NCI-H1417 treated with DMSO at 0.1 percent for 48 hours (cell line): ENCODE results near the gene ARMH4.
A peak's percentile ranks its signal among the peaks of the same experiment; 100 is the strongest.
"Not testable (repeated sequence)": the region's sequence is repeated elsewhere in the genome, so short reads cannot be mapped to it uniquely, and the experiment has no call there.

ENCODE experiments used
- DNase-seq: peaks from one replicate; lab custom pipeline; 2025; lab: John Stamatoyannopoulos, UW

Gene ARMH4

GRCh38 chr14:58143106-58143505 is 8.9 kb downstream of the ARMH4 start:
- no peak for DNase-seq

DNA sequence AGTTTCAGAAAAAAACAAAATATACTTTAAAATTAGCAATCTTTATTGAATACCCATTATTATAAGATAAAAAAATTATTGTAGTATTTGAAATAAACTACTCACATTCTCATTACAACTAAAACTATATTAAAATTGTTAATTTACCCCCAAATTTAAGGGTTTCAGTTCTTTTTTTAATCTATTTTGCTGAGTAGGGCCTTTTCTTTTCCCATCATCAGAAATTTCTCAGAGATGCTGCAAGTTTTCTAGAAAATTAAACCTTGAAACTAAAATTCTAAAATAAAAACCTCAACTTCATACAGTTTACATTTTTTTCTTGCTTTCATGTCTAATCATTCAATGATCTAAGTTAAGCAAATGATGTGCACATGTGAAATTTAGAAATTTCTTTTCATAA is 10.1 kb downstream of the ARMH4 start:
- no peak for DNase-seq

- no peak for DNase-seq
Measured at GRCh38 chr14:58138714-58139482, 13.1 kb downstream of the ARMH4 start.

- DNase-seq: no peak
Measured at GRCh38 chr14:58138031-58138713, 13.8 kb downstream of the ARMH4 start.

DNA sequence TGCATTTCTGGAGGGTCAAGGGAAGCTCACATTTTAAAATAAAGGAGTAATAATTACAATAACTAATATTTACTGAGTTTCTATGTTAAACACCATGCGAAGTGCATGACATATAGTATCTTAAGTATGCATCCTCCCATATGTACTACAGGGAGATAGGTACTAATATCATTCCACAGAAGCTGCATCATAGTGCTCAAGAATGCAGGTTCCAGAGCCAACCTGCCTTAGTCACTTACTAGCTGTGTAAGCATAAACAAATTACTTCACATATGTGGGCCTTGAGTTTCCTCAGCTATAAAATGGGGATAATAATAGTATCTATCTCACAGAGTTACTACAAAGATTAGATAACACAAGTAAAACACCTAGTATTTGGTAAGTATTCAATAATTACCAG is 18.3 kb downstream of the ARMH4 start:
- DNase-seq: no peak

GRCh38 chr14:58131386-58131785 is 20.6 kb downstream of the ARMH4 start:
- no peak for DNase-seq

DNA sequence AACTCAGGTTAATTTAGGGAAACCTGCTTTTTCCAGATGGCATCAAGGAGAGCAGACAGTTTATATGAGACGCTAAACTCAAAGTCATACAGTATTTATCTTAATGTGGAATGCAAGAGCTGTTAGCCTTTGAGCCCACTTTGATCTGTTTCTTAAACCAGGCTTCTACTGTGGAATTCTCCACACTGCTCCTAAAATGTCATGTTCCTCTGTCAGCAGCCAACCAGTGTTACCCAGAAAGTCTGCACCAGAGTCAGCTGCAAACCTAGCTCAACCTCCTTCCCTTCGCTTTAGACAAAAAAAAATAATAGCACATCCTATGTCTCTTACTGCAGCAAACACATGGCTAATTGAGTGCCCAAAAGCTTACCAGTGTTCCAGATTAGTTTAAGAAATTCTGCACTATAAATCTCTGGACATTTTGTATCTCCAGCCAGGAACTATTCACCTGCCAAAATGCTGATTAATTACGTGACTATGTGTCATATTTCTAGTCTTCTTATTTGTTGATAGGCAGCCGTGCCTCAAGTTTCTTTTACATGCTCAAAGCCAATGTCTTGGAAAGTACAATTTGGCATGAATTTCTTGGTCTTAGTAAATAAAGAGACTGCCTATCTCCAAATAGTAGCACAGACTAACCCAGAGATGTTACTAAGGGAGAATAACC is 21.8 kb downstream of the ARMH4 start:
- DNase-seq: no peak

- DNase-seq: no peak
Measured at GRCh38 chr14:58129208-58129607, 22.8 kb downstream of the ARMH4 start.

- DNase-seq: no peak
Measured at GRCh38 chr14:58128416-58128815, 23.6 kb downstream of the ARMH4 start.

- not testable (repeated sequence) for DNase-seq
Measured at GRCh38 chr14:58122546-58122945, 29.5 kb downstream of the ARMH4 start.

GRCh38 chr14:58121530-58122186 is 30.4 kb downstream of the ARMH4 start:
- DNase-seq: no peak

- no peak for DNase-seq
Measured at GRCh38 chr14:58119381-58119780, 32.6 kb downstream of the ARMH4 start.

DNA sequence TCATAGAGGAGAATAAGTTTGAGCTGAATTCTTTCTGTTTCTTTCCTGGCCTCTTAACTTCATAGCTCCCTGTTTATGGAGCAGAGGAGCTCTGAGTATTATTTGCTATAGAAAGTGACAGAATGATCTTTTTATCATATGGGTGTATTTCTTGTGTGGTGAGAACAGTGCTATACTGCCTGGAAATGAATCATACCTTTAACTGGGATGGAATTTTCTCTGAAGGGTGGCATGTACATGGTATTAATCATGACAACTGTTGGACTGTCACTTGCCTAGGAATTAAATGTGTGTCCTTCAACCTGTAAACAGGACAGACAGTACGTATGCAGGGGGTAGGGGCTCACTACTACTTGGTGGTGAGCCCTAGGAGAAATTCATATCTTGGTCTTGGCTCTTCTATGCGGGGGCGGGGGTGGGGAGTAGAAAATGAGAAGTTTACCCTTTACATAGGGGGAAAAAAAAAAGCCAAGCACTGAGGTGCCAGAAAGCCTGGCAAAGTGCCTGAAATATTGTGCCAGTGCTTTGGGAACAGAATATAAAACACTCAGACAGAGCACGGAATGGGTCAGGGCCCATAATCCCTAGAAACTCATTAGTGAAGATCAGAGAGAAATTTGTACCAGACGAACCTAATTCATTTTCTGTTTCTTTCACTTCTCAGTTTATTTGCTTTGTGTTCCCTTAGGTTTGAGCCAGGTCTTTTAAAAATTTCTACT is 33.8 kb downstream of the ARMH4 start:
- DNase-seq: no peak

DNA sequence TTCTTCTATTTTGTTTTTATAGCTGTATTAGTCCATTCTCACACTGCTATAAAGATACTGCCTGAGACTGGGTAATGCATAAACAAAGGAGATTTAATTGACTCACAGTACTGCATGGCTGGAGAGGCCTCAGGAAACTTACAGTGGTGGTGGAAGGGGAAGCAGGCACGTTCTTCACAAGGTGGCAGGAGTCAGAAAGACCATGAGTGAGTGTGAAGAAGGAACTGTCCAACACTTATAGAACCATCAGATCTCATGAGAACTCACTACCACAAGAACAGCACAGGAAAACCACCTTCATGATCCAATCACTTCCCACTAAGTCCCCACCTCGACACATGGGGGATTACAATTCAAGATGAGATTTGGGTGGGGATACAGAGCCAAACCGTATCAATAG is 42.3 kb downstream of the ARMH4 start:
- DNase-seq: no peak

GRCh38 chr14:58108717-58109116 is 43.3 kb downstream of the ARMH4 start:
- no peak for DNase-seq

- DNase-seq: peak; percentile 18
Measured at GRCh38 chr14:58107947-58108552, 44.0 kb downstream of the ARMH4 start.

DNA sequence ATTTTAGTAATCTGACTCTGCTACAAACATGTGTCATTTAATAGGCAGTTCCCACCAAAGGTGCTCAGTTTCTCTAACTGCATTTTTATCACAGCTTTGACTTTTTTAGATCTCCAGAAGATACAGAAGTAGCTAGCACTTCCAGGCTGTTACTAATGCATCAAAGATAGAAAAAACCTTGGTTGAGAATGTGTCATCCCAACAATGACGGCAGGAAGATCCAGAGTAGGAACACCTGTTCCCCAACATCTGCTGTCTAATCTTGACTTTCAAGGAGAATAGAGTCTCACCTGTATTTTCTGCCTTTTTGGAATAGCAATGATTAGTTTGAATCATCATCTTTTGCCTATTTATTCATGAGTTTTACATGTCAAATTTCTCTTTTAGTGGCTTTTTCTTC is 45.0 kb downstream of the ARMH4 start:
- no peak for DNase-seq

DNA sequence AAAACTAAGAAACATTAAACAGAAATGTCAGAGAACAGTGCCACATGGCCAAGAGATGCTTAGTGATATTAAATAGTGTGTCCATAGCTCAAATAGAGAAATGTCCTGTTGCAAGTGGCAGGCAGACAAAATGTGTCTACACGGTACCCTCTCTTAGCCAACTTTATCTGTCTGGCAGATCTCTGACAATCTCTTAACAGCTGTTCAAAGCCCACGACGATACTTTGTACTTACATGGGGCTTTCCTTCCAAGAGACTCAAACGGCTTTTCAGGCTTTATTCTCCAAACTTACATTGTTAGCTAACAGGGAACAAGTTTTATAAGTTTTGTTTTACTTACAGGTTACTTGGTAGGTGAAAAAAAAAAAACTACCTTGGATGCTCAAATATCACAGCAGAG is 45.6 kb downstream of the ARMH4 start:
- no peak for DNase-seq

DNA sequence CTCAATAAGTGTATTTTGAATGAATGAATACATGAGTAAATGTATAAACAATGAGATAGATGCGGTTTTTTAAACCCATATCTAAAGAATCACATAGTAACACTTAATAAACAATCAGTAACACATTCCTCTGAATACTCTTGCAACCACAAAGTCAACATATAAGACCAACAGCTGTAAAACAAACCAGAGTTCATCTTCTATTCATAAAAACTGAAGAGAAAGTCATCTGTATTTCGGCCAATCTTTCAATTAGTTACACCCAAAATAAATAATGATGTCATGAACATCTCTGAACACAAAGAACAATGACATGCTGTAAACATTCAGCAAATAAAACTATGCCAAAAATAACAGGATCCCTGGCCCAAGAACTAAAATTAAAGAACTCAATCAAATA is 47.2 kb downstream of the ARMH4 start:
- no peak for DNase-seq

DNA sequence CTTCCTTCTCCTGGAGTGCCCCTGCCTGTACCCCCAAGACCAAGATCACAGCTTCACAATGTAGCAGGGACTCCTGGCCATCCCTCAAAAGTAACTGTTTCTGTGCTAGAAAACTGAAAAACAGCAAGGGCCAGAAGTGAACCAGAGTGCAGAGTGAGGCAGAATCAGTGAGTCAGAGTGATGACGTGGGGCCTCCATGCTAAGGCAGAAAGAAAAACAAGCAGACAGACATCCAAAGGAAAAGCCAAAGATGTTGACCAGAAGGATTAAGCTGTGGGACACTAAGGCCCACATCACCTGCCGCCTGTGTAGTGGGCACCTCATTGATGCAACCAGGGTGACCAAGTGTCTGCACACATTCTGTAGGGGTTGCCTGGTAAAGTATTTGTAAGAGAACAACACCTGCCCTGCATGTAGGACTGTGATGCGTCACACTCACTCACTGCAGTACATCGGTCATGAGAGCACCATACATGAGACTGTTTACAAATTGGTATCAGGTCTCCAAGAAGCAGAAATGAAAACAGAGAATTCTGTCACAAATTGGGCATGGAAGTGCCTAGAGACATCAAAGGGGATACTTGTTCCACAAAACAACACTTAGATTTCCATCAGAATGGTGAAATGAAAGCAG is 51.2 kb downstream of the ARMH4 start:
- DNase-seq: no peak

DNA sequence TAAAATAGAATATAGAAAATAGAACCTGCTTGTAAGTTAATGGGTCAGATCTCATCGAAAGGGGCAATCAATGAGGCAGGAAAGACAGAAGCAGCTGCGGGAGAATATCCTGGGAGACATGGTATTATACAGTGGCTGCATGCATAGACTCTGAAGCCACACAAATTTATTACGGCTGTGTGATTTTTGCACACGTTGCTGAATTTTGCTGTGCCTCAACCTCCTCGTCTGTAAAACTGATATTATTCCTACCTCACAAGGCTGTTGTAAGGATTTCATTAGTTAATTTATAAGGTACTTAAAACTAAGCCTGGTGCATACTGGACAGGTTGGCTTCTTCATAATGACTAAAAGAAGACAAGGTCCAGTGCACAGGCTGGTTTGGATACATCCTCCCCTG is 52.3 kb downstream of the ARMH4 start:
- DNase-seq: no peak
